NCI-H1694 treated with DMSO at 0.1 percent for 48 hours (cell line): ENCODE results near the gene CCL20.
"Not testable (repeated sequence)": the region's sequence is repeated elsewhere in the genome, so short reads cannot be mapped to it uniquely, and the experiment has no call there.

Experiments used
- DNase-seq: peaks from one replicate; lab custom pipeline; 2025; lab: John Stamatoyannopoulos, UW

CCL20 gene, protein sequence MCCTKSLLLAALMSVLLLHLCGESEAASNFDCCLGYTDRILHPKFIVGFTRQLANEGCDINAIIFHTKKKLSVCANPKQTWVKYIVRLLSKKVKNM

DNA sequence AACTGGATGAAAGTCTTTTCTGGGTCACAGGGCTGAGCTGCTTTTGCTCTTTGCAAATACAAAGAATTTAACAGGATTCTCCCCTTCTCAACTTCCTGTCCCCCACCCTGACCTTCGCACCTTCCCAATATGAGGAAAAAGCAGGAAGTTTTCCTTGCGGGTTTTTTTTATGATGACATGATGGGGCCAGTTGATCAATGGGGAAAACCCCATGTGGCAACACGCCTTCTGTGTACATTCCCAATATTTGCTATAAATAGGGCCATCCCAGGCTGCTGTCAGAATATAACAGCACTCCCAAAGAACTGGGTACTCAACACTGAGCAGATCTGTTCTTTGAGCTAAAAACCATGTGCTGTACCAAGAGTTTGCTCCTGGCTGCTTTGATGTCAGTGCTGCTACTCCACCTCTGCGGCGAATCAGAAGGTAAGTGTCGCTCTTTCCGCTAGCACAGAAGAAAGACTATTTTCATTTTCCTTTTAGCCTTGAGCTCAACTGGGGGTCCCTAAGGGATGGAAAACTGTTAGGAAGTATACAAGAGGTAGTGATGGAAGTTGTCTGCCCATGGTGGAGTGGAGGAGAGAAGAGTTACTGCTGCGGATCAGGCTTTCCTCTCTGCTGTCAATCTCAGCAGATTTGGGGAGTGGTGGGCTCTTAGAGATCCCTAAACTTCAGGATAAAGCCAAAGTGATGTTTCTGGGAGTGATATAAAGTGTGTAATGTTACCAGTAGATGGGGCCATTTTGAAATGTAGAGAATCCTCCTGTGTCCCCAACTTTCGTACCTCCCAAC, at the start of gene CCL20:
Gene CCL20, plus strand, starts transcription at position 281 of the 792 bp plus-strand sequence. Its CDS starts 70 bp downstream, at position 351.
- DNase-seq, result no peak

DNA sequence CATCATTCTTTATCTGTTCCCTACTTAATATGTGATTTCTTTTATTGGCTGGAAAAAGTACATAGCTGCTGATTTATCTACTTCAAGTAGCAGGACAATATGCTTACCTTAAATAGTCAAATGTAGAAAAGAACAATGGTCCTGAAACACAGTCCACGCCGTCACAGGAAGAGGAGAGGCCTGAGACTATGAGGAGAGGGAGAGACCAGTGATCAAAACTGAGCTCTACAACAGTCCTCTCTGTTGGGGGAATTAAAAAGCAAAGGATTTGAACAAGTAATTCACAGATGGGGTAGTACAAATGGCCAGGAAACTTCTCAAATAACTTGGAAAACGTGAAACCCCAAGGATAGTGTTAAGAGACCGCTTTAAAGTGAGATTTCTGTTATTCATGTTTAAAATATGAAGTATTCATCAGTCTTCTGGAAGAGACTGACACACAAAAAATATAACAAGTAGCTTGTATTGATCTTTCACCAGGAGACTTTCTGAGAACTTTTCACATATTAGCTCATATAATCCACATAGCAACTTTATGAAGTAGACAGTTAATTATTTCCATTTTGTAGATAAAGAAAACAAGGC, 47.8 kb upstream of the CCL20 start:
- no peak for DNase-seq

DNA sequence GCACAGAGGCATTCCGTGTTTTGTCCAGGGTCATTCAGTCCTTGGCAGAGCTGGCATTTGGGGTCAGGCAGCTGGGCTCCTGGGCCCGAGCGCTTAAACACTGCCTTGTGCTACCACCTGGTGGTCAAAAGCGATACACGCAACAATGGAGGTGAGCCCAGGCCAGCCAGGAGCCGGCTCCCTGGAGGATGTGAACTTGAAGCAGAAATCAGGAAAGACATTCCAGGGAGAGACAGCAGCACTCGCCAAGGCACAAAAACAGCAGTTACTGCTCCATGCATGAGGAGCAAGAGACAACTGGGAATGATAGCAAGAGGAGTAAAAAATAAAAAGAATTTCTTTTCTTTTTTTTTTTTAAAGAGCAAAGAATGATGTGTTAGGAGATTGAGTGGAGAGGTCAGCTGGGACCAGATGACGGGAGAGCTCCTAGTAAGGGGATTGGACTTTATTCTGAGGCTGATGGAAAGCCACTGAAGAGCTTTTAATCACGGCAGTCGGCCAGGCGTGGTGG, 47.2 kb upstream of the CCL20 start:
- peak; percentile 26 for DNase-seq

DNA sequence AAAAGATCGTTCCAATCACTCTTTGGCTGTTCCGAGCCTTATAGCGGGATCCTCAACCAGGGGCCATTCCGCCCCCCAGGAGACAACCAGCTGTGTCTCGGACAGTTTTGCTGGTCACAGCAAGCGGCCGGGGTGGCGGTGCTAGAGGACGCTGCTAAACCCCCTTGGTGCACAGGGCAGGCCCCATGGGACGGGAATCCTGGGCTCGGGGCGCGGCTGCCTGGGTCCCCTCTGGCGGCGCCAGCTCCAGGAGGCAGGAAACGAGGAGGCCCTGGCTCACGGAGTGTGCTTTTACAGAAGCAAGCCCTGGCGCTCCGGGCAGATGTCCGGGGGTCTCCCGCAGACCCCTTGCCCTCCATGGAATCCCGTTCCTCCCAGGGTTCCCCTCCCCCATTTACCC, 45.8 kb upstream of the CCL20 start:
- no peak for DNase-seq

DNA sequence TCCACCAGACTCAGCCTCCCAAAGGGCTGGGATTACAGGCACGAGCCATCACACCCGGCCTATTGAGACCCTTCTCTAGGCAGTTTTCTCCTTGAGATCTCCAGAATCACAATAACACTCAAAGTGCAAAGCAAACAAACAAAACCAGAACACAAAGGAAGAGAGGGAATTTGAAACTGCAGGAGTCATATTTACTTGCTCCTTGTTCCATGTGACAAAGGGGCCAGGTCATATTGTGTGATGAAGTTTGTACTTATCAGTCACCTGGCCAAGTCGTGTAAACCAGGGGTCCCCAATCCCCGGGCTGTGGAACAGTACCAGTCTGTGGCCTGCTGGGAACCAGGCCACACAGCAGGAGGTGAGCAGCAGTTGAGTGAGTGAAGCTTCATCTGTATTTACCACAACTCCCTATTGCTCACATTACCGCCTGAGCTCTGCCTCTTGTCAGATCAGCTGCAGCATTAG, 41.4 kb upstream of the CCL20 start:
- no peak for DNase-seq

DNA sequence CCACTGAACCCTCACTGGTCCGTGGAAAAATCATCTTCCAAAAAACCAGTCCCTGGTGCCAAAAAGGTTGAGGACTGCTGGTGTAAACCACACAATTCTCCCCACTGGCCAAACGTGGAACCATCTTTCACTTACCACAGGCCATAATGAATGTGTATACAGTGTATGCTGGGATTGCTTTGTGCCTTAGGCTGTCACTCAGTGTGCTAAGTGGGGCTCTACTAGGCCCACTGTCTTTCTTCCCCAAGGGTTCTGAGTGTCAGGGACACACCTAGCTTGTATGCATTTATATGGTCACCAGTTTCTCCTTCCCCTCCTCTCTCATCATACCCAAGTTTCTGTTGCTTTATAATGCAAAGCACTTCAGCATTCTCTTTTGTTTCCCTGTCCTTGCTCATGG, 40.7 kb upstream of the CCL20 start:
- DNase-seq, result no peak

DNA sequence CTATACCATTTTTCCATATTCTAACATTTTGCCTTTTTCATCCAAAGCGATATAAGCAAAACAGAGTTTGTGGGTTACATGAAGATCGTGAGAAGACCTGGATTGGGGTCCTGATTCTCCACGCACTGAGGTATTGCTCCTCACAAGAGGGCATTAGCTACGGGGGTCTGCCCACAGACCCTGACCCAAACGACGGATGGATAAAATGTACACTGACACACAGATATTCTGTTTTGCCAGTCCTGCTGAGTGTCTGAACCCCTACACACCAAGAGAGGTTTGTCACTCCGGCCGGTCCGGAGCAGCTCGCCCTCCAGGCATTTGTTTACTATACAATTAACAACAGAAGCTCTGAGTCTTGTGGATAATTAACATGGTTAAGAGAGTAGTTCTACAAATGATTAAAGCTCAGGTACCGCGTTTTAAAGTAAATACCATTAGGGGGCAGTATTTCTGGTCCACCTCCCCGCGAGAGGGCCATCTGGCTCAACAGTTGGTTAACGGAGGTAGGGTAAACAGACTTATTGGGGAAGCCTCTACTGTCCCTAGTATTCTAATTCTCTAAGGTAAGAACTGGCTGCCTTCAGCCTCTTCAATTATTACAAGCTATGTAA, 39.5 kb upstream of the CCL20 start:
- peak; percentile 5 for DNase-seq

DNA sequence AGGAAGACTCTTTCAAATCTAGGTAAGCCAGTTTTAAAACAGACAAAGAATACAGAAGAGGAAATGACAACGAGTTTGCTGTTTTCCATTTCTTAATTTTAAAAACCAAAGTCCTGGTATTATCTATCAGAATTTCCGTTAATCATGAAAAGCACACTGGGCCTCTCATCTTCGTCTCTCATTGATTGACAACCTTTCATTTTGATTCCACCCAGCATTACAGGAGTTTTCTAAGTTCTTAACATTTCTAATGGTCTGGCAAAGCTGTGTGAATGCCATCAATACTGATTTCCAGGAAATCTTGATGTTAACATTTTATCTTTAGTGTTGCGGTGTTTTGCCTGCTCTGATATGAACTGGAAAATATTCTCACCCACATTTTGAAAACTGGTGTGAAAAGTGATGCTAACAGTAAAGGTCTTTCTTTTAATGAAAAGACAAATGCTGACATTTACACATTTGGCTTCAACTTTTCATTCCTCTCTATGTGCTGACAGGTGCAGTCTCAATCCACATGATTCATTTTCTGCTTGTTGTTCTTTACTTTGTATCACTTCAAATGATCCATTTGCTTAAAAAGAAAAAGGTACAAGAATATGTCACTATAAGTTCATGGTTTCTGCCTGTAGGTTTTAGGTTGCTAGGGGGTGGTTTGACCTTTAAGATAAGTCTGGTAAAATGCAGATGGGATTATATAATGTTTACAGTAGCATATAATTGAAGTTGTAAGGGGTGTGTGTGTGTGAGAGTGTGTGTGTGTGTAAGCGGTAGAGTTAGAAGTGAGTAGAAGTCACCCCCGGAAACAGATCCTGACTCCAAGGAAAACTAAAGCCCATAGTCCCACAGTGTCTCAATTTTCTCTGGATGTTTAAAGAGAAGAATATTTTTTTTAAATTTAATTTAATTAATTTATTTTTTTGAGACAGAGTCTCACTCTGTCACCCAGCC, 38.5 kb upstream of the CCL20 start:
- DNase-seq, result no peak

DNA sequence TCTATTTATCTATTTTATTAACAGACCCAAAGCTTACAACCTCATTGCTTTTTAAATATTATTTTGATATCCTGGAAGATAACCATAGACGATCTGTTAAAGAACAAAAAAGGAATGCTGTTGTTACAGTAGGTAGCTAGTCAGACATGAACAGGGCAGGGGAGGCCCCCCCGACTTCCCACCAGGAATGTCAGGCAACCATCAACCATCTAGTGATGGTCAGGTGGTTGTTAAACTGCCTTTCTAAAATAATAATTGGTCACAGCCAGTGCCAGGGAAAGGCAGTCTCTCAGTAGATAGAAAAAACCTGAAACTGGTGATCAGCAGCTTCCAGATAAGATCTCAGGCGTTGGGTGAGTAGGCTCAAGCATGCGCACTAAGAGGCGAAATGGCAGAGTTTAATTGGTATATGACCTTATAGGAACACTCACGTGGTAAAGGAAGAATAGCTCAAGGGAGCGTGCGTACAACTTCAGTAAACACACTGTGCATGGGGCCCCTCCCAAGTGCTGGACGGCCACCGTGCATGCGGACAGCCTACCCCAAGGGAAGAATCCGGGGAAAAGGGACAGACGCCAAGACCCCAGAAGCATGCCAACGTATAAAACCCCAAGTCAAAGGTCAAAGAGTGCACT, 32.5 kb upstream of the CCL20 start:
- no peak for DNase-seq

DNA sequence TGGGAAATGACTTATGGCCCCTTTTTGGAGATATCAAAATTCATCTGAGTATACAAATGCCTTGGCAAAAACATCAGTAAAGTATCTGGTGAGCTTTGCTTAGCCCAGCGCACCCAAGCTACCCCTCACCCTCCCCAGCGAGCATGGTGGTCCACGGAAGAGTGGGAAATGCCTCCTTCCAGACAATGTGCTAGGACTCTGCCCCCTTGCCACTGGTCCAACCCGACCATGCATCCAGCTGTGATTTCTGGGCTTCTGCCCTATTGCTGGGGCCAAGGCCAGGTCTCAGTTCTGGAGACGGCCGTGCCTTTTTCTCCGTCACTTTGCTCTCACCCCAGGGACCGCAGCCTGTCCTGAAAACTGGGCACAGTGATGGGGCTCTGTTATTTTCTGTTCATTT, 31.8 kb upstream of the CCL20 start:
- DNase-seq, result no peak

DNA sequence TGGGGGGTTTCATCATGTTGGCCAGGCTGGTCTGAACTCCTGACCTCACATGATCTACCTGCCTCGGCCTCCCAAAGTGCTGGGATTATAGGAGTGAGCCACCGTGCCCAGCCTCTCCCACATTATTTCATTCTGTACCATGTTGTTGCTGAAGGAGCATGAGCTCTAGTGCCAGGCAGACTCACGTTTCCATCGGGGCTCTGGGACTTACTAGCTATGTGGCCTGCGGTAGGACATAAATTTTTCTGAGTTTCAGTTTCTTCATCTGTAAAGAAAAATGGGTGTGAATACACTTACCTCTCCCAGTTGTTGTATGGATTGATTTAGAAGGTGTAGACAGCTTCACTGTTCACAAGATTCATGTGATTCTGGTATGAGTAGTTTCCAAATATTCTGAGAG, 30.8 kb upstream of the CCL20 start:
- DNase-seq, result no peak

DNA sequence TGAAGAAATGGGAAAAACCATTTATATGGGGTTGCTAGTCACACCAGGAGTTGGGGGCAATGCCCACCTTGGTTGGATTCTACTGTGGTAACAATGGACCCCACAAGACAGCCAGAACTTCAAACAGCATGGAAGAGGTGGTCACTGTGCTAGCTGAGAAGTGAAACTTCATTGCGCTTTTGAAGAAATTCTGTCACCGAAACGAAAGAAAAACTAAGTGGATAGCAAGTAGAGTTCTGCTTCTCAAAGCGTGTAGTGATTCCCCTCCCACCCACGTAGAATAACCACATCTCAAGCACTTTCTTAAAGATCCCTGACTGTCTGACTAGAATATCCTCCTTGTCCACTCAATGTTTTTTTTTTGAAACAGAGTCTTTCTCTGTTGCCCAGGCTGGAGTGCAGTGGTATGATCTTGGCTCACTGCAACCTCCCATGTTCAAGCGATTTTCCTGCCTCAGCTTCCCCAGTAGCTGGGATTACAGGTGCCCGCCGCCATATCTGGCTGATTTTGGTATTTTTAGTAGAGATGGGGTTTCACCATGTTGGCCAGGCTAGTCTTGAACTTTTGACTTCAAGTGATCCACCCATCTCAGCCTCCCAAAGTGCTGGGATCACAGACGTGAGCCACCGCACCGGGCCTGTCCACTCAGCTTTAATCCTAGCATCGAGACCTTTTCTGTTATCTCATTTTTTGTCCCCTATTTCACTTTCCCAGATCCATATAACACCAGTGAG, 30.1 kb upstream of the CCL20 start:
- no peak for DNase-seq

DNA sequence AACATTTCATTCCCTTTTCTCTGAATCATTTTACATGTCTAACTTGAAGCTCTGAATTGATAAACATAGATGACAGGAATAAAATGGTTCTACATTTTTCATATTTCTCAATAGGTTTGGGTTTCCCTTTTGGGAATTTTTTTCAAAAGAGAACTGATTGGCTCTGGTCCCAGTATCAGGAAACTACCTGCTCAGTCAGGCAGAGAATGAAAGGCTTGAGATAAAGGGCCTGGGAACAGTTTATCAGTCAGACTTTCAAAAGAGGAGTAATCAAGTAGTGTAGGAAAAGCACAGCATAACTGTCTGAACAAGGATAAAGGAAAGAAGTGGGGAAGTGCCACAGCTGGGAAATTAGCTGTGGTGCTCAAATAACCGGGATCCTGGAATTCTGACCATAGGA, 28.3 kb upstream of the CCL20 start:
- no peak for DNase-seq

DNA sequence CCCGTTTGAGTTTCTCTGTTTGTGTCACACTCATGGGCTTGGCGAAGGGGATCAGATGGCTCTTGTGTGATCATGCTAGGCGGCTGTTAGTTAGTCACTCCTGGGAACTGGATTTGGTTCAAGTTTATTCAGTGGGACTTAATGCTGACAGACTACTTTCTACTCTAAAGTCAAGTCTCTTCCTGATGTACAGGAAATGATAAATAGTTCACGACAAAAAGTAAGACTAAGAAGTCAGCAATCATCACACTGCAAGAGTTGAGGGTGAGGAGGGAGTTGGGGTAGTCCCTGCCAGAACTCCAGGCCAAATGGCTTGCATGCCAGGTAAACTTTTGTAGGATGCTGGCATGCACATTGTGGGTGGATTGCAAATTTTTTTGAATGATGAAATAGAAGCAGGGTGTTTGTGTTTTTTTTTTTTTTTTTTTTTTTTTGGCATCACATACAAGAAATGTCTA, 25.1 kb upstream of the CCL20 start:
- DNase-seq, result no peak

DNA sequence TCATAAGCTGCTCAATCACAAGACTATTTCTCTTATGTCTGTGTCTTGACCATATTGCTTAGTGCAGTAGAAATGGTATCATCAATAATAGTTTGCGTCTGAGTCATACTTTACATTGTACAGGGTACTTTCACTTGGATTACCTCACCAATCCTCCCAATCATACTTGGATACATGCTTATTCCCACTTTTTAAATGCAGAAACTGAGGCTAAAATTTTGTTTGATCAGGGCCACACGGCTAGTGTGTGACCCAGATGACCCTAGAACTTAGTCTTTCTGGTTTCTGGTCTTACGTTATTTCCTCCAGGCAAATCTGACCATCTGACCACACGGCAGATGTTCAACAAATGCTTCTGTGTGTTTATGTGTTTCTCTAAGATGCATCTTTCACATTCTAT, 23.8 kb upstream of the CCL20 start:
- DNase-seq, result no peak

DNA sequence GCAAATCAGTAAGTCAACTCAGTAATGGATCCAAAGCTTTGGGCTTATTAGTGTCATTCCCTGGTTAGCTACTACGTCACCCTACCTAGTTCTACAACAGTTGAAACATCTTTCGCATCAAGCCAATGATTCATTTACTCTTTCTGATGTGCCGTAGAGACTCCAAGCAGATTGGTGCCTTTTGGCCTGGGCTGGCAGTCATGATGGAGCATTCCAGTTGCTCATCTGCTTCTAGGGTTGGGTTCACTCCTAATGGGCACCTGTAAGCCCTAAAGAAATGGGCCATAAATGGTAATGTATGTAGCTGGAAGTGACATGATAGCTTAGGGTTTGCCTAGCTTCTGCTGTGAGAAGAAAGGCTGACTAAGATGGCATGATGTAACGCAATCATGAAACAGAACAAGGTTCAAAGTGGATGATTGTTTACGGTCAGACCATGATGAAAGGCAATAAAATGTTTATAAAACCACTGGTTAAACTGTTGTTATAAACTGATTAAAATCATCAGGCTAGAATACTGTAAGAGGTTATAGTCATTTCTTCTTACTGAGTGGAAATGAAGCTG, 20.4 kb upstream of the CCL20 start:
- no peak for DNase-seq

DNA sequence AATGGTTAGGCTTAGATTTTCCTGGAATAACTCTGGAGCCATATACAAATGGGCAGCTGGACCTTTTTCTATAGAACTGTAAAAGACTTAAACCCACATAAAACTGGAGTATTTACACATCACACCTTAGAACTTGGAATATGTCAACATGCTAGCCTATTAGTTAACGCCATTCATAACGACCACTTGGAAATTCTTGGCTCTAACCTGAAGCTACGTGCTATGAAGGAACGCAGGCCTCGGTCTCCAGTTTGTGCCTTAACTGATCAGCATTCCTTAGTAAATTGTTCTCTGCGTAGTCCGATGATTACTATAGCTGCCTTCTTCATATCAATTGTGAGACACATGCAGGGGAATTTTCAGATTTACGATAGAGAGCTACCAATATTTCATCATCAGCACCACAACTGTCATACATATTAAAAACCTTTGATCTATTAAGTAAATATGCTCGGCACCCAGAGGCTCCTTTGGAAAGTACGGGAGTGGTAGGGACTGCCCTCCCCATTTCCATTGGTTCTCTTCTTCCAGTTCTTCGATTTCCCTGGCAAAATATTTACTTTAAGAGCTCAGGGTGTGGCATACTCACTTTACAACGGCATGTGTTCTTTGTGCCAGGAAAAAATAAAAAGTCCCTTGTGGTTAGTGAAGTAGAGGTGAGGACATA, 17.5 kb upstream of the CCL20 start:
- DNase-seq, result no peak

DNA sequence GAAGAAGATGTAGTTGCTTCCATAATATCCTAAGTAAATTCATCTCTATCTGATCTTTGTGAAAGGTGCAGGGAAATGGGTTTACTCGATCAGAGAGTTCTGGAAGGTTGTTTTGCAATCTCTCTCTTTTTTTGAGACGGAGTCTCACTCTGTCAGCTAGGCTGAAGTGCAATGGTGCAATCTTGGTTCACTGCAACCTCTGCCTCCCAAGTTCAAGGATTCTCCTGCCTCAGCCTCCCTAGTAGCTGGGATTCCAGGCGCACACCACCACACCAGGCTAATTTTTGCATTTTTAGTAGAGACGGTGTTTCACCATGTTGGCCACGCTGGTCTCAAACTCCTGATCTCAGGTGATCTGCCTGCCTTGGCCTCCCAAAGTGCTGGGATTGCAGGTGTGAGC, 16.9 kb upstream of the CCL20 start:
- DNase-seq, result not testable (repeated sequence)

DNA sequence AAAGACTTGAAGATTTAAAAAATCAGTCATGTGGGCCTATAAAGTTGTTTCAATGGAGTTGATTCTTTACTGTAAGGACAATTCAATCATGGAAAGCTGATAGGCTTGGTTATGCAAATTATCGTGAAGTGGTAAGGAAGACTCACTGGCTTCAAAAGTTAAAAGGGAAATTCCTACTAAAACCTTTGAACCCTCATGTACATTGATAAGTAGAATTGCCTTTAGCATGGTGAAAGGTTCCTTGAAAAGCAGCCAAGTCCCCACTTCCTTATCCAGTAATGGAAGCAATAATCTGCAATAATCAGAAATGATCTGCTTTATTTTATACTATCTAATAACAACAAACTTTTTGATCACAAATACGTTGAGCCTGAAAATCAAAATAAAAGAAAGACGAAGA, 14.4 kb upstream of the CCL20 start:
- no peak for DNase-seq

DNA sequence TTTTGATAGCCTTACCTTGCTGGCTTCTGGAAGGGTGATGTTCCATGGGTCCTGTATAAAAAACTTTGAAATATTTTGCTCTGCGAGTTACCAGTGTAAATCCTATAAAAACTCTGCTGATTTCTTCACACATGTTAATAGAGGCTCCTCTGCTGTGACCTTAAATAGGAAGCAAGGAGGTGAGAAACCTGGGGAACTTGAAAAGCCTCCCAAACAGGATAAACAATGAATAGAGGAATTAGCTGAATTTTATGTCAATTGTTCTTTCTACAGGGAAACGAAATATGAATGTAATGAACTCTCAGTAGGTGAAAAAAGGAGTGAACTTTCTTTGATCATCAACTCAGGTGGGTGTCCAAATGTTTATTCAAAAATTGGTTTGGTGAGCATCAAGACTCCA, 10.8 kb upstream of the CCL20 start:
- no peak for DNase-seq
